Measurements from ENCODE around the gene PRLR. TPM values are rescaled to one million over a fixed set of nuclear protein-coding genes. Genes with fewer than 3 reads are reported as not detected.

Gene PRLR
- total and polyA plus RNA-seq, 3 experiments from 2014 or later: not detected

GRCh38 chr5:35089334-35090314, 140.7 kb downstream of the PRLR start:
- peaks cover 12 to 18% of the 10 kb centered on the region in 2 donors for H3K27me3 Mint-ChIP-seq
- Histone ChIP-seq H3K4me1 (ENCODE audit: insufficient read depth, low read length) (no peaks in the 10 kb centered on the region), H3K27me3 (ENCODE audit: insufficient read depth, low read length, poor library complexity, severe bottlenecking) (no peaks in the 10 kb centered on the region), H3K36me3 (ENCODE audit: insufficient read depth, low read length) (no peaks in the 10 kb centered on the region), H3K27ac (ENCODE audit: low read depth, low read length) (no peak overlapping the region), H3K4me3 (ENCODE audit: low read length) (no peak overlapping the region), H3K9me3 (ENCODE audit: low read length) (no peaks in the 10 kb centered on the region)
- H3K4me1 Mint-ChIP-seq: no peaks in the 10 kb centered on the region
- H3K4me3 Mint-ChIP-seq: no peak overlapping the region
- peak; percentile 11 to 61 (median 29) for DNase-seq
- ChIA-PET POLR2A (no interaction called here), CTCF (interaction anchor here (1.1 to 4.2 kb wide), 6 partner anchors 139 to 841 kb away, joined by 3 to 41 read pairs (median 8); no protein-coding TSS in a partner anchor)
- H3K27ac Mint-ChIP-seq: no peak overlapping the region
- no peaks in the 10 kb centered on the region for H3K36me3 Mint-ChIP-seq
- no peaks in the 10 kb centered on the region for H3K9me3 Mint-ChIP-seq

GRCh38 chr5:35087991-35088390, 142.3 kb downstream of the PRLR start:
- no peaks in the 10 kb centered on the region for H3K4me1 Mint-ChIP-seq
- Histone ChIP-seq H3K27me3 (ENCODE audit: insufficient read depth, low read length, poor library complexity, severe bottlenecking) (no peaks in the 10 kb centered on the region), H3K27ac (ENCODE audit: low read depth, low read length) (no peak overlapping the region), H3K4me1 (ENCODE audit: insufficient read depth, low read length) (no peaks in the 10 kb centered on the region), H3K9me3 (ENCODE audit: low read length) (no peaks in the 10 kb centered on the region), H3K4me3 (ENCODE audit: low read length) (no peak overlapping the region), H3K36me3 (ENCODE audit: insufficient read depth, low read length) (no peaks in the 10 kb centered on the region)
- no peak for DNase-seq
- no peaks in the 10 kb centered on the region for H3K36me3 Mint-ChIP-seq
- ChIA-PET POLR2A (no interaction called here), CTCF (interaction anchor here (0.6 to 3.6 kb wide), 4 partner anchors 47 to 843 kb away, joined by 3 to 33 read pairs (median 4); no protein-coding TSS in a partner anchor)
- H3K27ac Mint-ChIP-seq: no peak overlapping the region
- no peak overlapping the region for H3K4me3 Mint-ChIP-seq
- no peaks in the 10 kb centered on the region for H3K9me3 Mint-ChIP-seq
- peaks cover 12 to 18% of the 10 kb centered on the region in 2 donors for H3K27me3 Mint-ChIP-seq

GRCh38 chr5:35083150-35083549, 147.1 kb downstream of the PRLR start:
- ChIA-PET CTCF (no interaction called here), POLR2A (no interaction called here)
- no peaks in the 10 kb centered on the region for H3K9me3 ChIP-seq (ENCODE audit: low read length)
- H3K9me3 Mint-ChIP-seq: peaks cover 0 to 3% (median 0%) of the 10 kb centered on the region in 5 donors
- H3K27me3 Mint-ChIP-seq: peaks cover 14 to 19% of the 10 kb centered on the region in 2 donors
- no peaks in the 10 kb centered on the region for H3K4me1 Mint-ChIP-seq
- H3K4me1 ChIP-seq (ENCODE audit: insufficient read depth, low read length): no peaks in the 10 kb centered on the region
- H3K36me3 ChIP-seq (ENCODE audit: insufficient read depth, low read length): no peaks in the 10 kb centered on the region
- no peaks in the 10 kb centered on the region for H3K27me3 ChIP-seq (ENCODE audit: insufficient read depth, low read length, poor library complexity, severe bottlenecking)
- H3K36me3 Mint-ChIP-seq: no peaks in the 10 kb centered on the region
- DNase-seq: no peak
- H3K27ac ChIP-seq (ENCODE audit: low read depth, low read length): no peak overlapping the region
- H3K4me3 ChIP-seq (ENCODE audit: low read length): no peak overlapping the region
- H3K27ac Mint-ChIP-seq: no peak overlapping the region
- no peak overlapping the region for H3K4me3 Mint-ChIP-seq

GRCh38 chr5:35082530-35082929, 147.8 kb downstream of the PRLR start:
- H3K27ac Mint-ChIP-seq: no peak overlapping the region
- no peaks in the 10 kb centered on the region for H3K36me3 Mint-ChIP-seq
- no peaks in the 10 kb centered on the region for H3K4me1 Mint-ChIP-seq
- CTCF ChIA-PET: no interaction called here
- H3K36me3 ChIP-seq (ENCODE audit: insufficient read depth, low read length): no peaks in the 10 kb centered on the region
- H3K4me3 ChIP-seq (ENCODE audit: low read length): no peak overlapping the region
- POLR2A ChIA-PET: no interaction called here
- no peaks in the 10 kb centered on the region for H3K9me3 ChIP-seq (ENCODE audit: low read length)
- DNase-seq: no peak
- no peak overlapping the region for H3K4me3 Mint-ChIP-seq
- H3K4me1 ChIP-seq (ENCODE audit: insufficient read depth, low read length): no peaks in the 10 kb centered on the region
- no peaks in the 10 kb centered on the region for H3K27me3 ChIP-seq (ENCODE audit: insufficient read depth, low read length, poor library complexity, severe bottlenecking)
- H3K27ac ChIP-seq (ENCODE audit: low read depth, low read length): no peak overlapping the region
- peaks cover 11 to 13% of the 10 kb centered on the region in 2 donors for H3K27me3 Mint-ChIP-seq
- H3K9me3 Mint-ChIP-seq: peaks cover 0 to 3% (median 0%) of the 10 kb centered on the region in 5 donors

GRCh38 chr5:35081134-35081533, 149.2 kb downstream of the PRLR start:
- Mint-ChIP-seq H3K27ac (no peak overlapping the region), H3K27me3 (peaks cover 4 to 7% of the 10 kb centered on the region in 2 donors), H3K9me3 (peaks cover 0 to 3% (median 0%) of the 10 kb centered on the region in 5 donors), H3K4me1 (no peaks in the 10 kb centered on the region), H3K36me3 (no peaks in the 10 kb centered on the region), H3K4me3 (no peak overlapping the region)
- DNase-seq: no peak
- POLR2A ChIA-PET: no interaction called here
- Histone ChIP-seq H3K36me3 (ENCODE audit: insufficient read depth, low read length) (no peaks in the 10 kb centered on the region), H3K27me3 (ENCODE audit: insufficient read depth, low read length, poor library complexity, severe bottlenecking) (no peaks in the 10 kb centered on the region), H3K9me3 (ENCODE audit: low read length) (no peaks in the 10 kb centered on the region), H3K27ac (ENCODE audit: low read depth, low read length) (no peak overlapping the region), H3K4me1 (ENCODE audit: insufficient read depth, low read length) (no peaks in the 10 kb centered on the region), H3K4me3 (ENCODE audit: low read length) (no peak overlapping the region)
- CTCF ChIA-PET: no interaction called here

- CTCF ChIA-PET: no interaction called here
- Histone ChIP-seq H3K4me3 (ENCODE audit: low read length) (no peak overlapping the region), H3K36me3 (ENCODE audit: insufficient read depth, low read length) (no peaks in the 10 kb centered on the region), H3K4me1 (ENCODE audit: insufficient read depth, low read length) (no peaks in the 10 kb centered on the region), H3K9me3 (ENCODE audit: low read length) (no peaks in the 10 kb centered on the region), H3K27ac (ENCODE audit: low read depth, low read length) (no peak overlapping the region), H3K27me3 (ENCODE audit: insufficient read depth, low read length, poor library complexity, severe bottlenecking) (peaks cover 5% of the 10 kb centered on the region)
- Mint-ChIP-seq H3K4me3 (no peak overlapping the region), H3K27me3 (peaks cover 2 to 33% of the 10 kb centered on the region in 2 donors), H3K36me3 (peaks cover 0 to 2% (median 0%) of the 10 kb centered on the region in 3 donors), H3K27ac (no peak overlapping the region), H3K4me1 (no peaks in the 10 kb centered on the region), H3K9me3 (peaks cover 0 to 4% (median 0%) of the 10 kb centered on the region in 5 donors)
- POLR2A ChIA-PET: no interaction called here
- DNase-seq: no peak
Observed at GRCh38 chr5:35073160-35073559, 157.1 kb downstream of the PRLR start.

- Mint-ChIP-seq H3K27me3 (peaks cover 2 to 41% of the 10 kb centered on the region in 2 donors), H3K36me3 (peaks cover 0 to 2% (median 0%) of the 10 kb centered on the region in 3 donors), H3K4me3 (no peak overlapping the region), H3K9me3 (peaks cover 0 to 4% (median 0%) of the 10 kb centered on the region in 5 donors), H3K4me1 (no peaks in the 10 kb centered on the region), H3K27ac (no peak overlapping the region)
- POLR2A ChIA-PET: no interaction called here
- Histone ChIP-seq H3K36me3 (ENCODE audit: insufficient read depth, low read length) (no peaks in the 10 kb centered on the region), H3K9me3 (ENCODE audit: low read length) (no peaks in the 10 kb centered on the region), H3K27ac (ENCODE audit: low read depth, low read length) (no peak overlapping the region), H3K4me3 (ENCODE audit: low read length) (no peak overlapping the region), H3K4me1 (ENCODE audit: insufficient read depth, low read length) (no peaks in the 10 kb centered on the region), H3K27me3 (ENCODE audit: insufficient read depth, low read length, poor library complexity, severe bottlenecking) (peaks cover 5% of the 10 kb centered on the region)
- CTCF ChIA-PET: no interaction called here
- DNase-seq: no peak
Observed at GRCh38 chr5:35069188-35069587, 161.1 kb downstream of the PRLR start.

- Mint-ChIP-seq H3K27ac (no peak overlapping the region), H3K27me3 (peaks cover 2 to 32% of the 10 kb centered on the region in 2 donors), H3K36me3 (no peaks in the 10 kb centered on the region), H3K9me3 (no peaks in the 10 kb centered on the region), H3K4me1 (no peaks in the 10 kb centered on the region), H3K4me3 (no peak overlapping the region)
- Histone ChIP-seq H3K4me1 (ENCODE audit: insufficient read depth, low read length) (no peaks in the 10 kb centered on the region), H3K36me3 (ENCODE audit: insufficient read depth, low read length) (no peaks in the 10 kb centered on the region), H3K9me3 (ENCODE audit: low read length) (no peaks in the 10 kb centered on the region), H3K27ac (ENCODE audit: low read depth, low read length) (no peak overlapping the region), H3K4me3 (ENCODE audit: low read length) (no peak overlapping the region), H3K27me3 (ENCODE audit: insufficient read depth, low read length, poor library complexity, severe bottlenecking) (peaks cover 5% of the 10 kb centered on the region)
- CTCF ChIA-PET: no interaction called here
- POLR2A ChIA-PET: no interaction called here
- no peak for DNase-seq
Observed at GRCh38 chr5:35067985-35068384, 162.3 kb downstream of the PRLR start.

Measured in CD8-positive, alpha-beta memory T cell (primary cell).